HG03439 (cell line): ENCODE results near the gene ATG101.
"Not testable (repeated sequence)": the region's sequence is repeated elsewhere in the genome, so short reads cannot be mapped to it uniquely, and the experiment has no call there.

Experiments used
- ATAC-seq: cut with Tn5 transposase; IDR thresholded peaks from one replicate; pipeline ENCODE4 v1.9.1; 2021; ENCODE audit warnings: mild to moderate bottlenecking, moderate library complexity; ENCODE audit not compliant: unreplicated experiment

Gene ATG101

GRCh38 chr12:52093346-52093745, 23.6 kb downstream of the ATG101 start:
- ATAC-seq: no peak

- ATAC-seq: no peak
These were observed 26.7 kb downstream of the ATG101 start for GRCh38 chr12:52096332-52097044.

DNA sequence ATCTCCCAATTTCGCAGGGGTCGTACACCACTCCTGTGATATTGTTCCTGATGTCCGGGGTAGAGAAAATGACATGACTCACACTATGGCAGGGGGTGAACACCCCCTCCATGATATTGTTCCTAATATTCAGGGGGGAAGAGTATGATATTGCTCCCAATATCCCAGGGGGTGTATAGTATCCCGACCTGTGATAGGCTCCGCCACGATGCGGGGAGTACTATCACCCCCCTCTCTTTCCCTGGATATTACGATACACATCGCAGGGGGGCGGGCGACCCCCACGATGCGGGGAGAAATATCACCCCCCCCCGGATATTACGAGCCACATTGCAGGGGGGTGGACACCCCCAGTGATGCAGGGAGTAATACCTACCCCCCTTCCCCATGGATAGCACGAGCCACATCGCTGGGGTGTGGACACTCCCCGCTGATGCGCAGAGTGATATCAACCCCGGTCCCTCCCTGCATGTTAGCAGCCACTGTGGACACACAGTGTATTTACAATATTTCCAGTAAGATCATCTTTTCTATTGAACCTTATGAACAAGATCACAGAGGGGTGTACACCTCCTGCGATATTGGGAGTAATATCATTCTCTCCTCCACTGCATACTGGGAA, 27.4 kb downstream of the ATG101 start:
- no peak for ATAC-seq

DNA sequence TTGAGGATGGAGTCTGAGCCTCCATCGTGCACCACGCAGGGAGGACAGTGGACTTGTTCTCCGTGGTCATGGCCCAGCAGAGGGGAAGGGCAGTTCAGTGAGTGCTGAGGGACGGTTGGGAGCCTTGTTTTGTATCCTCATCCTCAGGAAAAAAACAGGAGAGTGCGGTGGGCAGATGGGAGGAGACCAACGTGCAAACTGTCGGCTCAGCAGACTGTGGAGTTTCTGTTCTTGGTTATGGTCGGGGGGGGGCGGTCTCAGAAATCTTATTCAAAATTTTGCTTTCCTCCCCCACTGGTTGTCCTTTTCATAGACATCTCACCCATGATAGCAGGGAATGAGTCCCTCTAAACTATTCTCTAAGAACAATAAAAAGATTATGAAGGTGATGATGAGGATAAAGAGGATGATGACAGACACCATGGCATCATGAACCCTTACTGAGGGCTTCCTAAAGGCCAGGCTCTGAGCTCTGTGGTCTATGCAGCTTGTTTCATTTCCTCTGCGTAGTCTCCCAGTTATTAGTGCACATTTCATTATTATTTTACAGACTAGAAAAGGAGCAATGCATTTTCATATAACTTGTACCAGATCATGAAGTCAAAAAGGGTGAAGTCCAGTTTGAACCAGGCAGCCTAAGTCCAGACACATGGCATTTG, 34.8 kb downstream of the ATG101 start:
- ATAC-seq: not testable (repeated sequence)

GRCh38 chr12:52116222-52117125, 46.7 kb downstream of the ATG101 start:
- not testable (repeated sequence) for ATAC-seq

DNA sequence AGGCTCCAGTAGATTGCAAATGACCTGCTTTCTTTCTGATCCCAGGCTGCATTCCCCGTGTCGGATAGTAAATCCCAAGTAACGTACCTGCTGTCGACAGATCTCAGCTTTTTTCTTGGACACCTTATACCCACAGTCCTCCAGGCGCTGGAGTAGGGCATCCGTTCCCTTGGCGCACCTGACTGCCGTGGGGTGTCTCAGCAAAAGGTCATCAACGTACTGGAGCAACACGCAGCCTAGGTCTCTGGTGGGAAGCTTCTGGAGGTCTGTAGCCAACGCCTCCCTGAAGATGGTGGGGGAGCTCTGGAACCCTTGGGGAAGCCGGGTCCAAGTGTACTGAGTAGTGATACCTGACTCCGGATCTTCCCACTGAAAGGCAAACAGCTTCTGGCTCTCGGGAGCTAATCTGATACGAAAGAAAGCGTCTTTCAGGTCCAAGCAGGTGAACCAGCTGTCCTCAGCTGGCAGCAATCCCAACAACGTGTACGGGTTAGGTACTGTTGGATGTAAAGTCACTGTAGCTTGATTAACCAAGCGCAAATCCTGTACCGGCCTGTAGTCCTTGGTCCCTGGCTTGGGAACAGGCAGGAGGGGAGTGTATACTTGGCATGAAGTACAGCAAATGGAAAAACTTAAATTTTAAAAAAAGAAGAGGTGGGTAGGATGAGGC, 48.2 kb downstream of the ATG101 start:
- not testable (repeated sequence) for ATAC-seq

- ATAC-seq: no peak
These were observed 49.8 kb downstream of the ATG101 start for GRCh38 chr12:52119398-52120254.

DNA sequence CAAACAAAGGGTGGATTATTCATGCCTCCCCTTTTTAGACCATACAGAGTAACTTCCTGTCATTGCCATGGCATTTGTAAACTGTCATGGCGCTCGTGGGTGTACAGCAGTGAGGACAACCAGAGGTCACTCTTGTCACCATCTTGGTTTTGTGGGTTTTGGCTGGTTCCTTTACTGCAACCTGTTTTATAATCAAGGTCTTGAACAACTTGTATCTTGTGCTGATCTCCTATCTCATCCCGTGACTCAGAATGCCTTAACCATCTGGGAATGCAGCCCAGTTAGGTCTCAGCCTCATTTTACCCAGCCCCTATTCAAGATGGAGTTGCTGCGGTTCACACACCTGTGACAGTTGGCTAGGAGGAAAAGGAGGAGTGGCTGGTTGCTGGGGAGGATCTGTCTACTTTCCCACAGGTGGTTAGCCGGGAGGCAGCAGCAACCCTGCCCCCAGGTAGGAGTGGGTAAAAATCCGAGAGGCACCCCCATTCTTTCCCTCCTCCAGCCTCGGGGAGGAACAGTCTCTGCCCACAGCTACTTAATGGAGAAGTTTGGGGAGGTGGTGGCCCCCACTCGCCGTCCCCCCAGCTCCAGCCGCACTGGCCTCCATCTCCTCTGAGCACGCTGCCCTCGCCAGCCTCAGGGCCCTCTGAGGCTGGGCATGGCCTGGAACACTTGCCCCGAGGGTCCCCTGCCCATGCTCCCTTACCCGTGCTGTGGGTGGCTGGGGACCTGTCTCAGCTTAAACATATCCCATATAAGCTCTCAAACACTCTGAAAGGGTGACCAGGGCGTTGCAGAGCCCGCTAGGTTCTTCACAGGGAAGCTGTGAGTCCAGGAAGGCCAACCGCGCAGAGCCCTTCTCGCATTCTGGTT, 51.4 kb downstream of the ATG101 start:
- no peak for ATAC-seq

GRCh38 chr12:52121824-52122539, 52.2 kb downstream of the ATG101 start:
- ATAC-seq: no peak

- ATAC-seq: no peak
These were observed 52.7 kb downstream of the ATG101 start for GRCh38 chr12:52122540-52122871.

DNA sequence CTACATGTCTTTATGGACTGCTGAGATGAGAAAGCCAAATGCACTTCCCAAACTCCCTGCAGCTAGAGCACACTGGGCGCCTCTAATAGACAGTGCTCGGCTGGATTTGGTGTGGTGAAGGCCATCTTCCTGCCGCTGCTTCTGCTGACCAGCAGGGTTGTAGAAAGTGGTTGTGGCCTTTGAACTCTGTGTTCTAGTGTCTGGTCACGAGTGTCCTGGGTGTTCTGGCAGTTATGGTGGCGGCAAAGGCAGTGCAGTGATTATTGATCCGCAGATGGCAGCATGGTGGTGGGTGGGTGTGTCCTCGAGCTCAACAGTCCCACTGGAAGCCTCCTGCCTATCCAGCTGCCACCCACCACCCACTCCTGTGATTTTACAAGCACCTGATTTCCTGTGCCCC, 53.1 kb downstream of the ATG101 start:
- no peak for ATAC-seq

DNA sequence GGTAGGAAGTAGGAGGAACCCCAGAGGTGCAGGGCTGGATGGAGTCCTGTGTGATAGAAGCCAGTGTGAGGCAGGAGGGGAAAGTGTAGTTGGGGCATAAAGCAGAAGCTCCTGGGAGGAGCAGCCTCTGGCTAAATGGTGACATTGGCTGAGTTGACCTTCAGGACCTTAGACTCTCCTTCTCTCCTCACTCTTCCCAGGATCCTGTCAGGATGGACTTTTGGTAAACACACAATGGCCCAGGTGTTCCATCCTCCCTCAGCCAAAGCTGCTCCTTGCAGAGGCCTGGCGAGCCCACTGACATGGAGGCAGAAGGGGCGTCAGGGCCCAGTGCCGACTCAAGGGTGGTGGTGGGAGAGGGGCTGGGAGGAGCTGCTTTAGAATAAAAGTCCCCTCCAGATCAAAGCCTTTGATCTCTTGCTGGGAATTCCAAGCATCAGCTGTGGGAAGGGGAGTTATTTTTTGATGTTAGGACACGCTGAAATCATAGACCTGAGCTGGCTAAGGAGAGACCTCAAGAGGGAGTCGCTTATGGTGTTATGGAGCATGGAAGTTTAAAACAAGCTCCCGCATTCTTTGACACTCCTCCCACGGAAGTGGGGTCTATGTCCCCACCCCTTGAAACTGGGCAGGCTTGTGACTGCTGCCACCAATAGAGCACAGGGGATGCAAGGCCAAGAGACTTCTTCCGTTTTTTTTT, 53.9 kb downstream of the ATG101 start:
- no peak for ATAC-seq

DNA sequence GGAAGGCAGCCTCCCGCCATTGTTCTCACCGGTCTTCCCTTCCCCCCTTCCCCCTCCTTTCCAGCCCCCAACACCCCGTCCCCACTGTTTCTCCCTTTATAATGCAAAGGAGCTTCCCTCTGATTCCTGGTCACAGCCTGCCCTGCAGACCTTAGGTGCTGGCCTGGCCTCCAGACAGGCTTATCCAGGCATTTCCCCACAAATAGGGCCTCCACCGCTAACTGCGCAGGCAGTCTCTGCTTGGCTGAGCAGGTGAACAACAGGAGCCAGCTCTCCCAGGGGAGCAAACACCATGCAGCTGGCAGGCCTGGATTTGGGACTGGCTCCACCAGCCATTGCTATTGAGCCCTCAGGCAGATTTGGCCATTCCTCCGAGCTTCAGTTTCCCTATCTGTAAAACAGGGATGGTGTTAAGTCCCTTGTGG, 55.7 kb downstream of the ATG101 start:
- no peak for ATAC-seq

- ATAC-seq: no peak
These were observed 56.3 kb downstream of the ATG101 start for GRCh38 chr12:52126050-52126604.
